ENCODE data around the gene SLC24A3. TPM values are rescaled to one million over a fixed set of nuclear protein-coding genes. Genes with fewer than 3 reads are reported as not detected.

The SLC24A3 gene
- polyA plus RNA-seq, 1 donor (not counting 4 experiments of a cell fraction or from before 2014, with no cell fraction given): 0.17 TPM

GRCh38 chr20:19554666-19555065 is 342.2 kb downstream of the SLC24A3 start:
- H3K4me2 ChIP-seq (ENCODE audit: control insufficient read depth, extremely low read depth, insufficient read depth, low read depth, low read length): no peak overlapping the region
- H3K4me3 ChIP-seq (ENCODE audit: control insufficient read depth in 2 of 3, extremely low read depth in 1 of 3, insufficient read depth in 2 of 3, low read depth in 1 of 3, low read length in 3 of 3): no peak overlapping the region
- H4K20me1 ChIP-seq (ENCODE audit: control insufficient read depth, extremely low read depth, insufficient read depth, low read length): no peaks in the 10 kb centered on the region
- no peaks in the 10 kb centered on the region for H3K79me2 ChIP-seq (ENCODE audit: control insufficient read depth, insufficient read depth, low read length)
- no peak overlapping the region for H2AFZ ChIP-seq (ENCODE audit: control insufficient read depth, low read length)
- dilution Hi-C loops (cut with MboI; ENCODE audit: extremely low pct_ligation_motif_present, low sequenced_read_pairs): no loop called here
- H3K9ac ChIP-seq (ENCODE audit: control insufficient read depth, extremely low read depth, insufficient read depth, low read length): no peak overlapping the region
- DNase-seq (ENCODE audit: low read depth, low spot score): no peak
- no peaks in the 10 kb centered on the region for H3K9me1 ChIP-seq (ENCODE audit: control insufficient read depth, extremely low read depth, insufficient read depth, low read length)
- FAIRE-seq: no peak
- TF ChIP-seq EZH2 (IDR thresholded peaks at IDR 0.05; ENCODE audit: low read length) (no peak), CTCF (optimal IDR thresholded peaks at IDR 0.05 in 1 of 3, IDR thresholded peaks at IDR 0.05 in 1 of 3, conservative IDR thresholded peaks at IDR 0.05 in 1 of 3; ENCODE audit: extremely low read depth in 1 of 3, insufficient read depth in 2 of 3, low read length in 3 of 3) (no peak)
- H3K36me3 ChIP-seq (ENCODE audit: control insufficient read depth in 2 of 2, extremely low read depth in 1 of 2, insufficient read depth in 2 of 2, low read length in 2 of 2): no peaks in the 10 kb centered on the region
- no peak overlapping the region for H3K27ac ChIP-seq (ENCODE audit: control insufficient read depth, insufficient read depth, low read length)
- peaks cover 8% of the 10 kb centered on the region for H3K4me1 ChIP-seq (ENCODE audit: control insufficient read depth, extremely low read depth, insufficient read depth, low read length)
- H3K27me3 ChIP-seq (ENCODE audit: control insufficient read depth, extremely low read depth, insufficient read depth, low read length): no peaks in the 10 kb centered on the region
- H3K9me3 ChIP-seq (ENCODE audit: control insufficient read depth, low read depth, low read length): no peaks in the 10 kb centered on the region

DNA sequence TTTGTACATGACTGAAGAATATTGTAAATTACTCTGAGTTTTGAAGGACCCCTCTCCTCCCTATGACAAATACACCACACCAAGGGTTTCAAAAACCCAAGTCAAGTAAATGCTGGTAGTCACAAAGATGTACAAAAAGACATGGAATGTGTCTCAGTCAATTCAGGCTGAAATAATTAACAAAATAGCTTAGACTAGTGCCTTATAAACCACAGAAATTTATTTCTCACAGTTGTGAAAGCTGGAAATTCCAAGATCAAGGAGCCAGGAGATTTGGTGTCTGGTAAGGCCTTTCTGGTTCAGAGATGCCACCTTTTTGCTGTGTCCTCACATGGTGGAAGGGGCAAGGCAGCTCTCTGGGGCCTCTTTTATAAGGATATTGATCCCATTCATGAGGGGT is 343.3 kb downstream of the SLC24A3 start:
- Histone ChIP-seq H4K20me1 (ENCODE audit: control insufficient read depth, extremely low read depth, insufficient read depth, low read length) (no peaks in the 10 kb centered on the region), H3K9ac (ENCODE audit: control insufficient read depth, extremely low read depth, insufficient read depth, low read length) (no peak overlapping the region), H3K4me1 (ENCODE audit: control insufficient read depth, extremely low read depth, insufficient read depth, low read length) (peaks cover 8% of the 10 kb centered on the region), H3K36me3 (ENCODE audit: control insufficient read depth in 2 of 2, extremely low read depth in 1 of 2, insufficient read depth in 2 of 2, low read length in 2 of 2) (no peaks in the 10 kb centered on the region), H3K27me3 (ENCODE audit: control insufficient read depth, extremely low read depth, insufficient read depth, low read length) (no peaks in the 10 kb centered on the region), H2AFZ (ENCODE audit: control insufficient read depth, low read length) (no peak overlapping the region), H3K4me2 (ENCODE audit: control insufficient read depth, extremely low read depth, insufficient read depth, low read depth, low read length) (no peak overlapping the region), H3K4me3 (ENCODE audit: control insufficient read depth in 2 of 3, extremely low read depth in 1 of 3, insufficient read depth in 2 of 3, low read depth in 1 of 3, low read length in 3 of 3) (no peak overlapping the region), H3K79me2 (ENCODE audit: control insufficient read depth, insufficient read depth, low read length) (no peaks in the 10 kb centered on the region), H3K27ac (ENCODE audit: control insufficient read depth, insufficient read depth, low read length) (no peak overlapping the region), H3K9me1 (ENCODE audit: control insufficient read depth, extremely low read depth, insufficient read depth, low read length) (no peaks in the 10 kb centered on the region), H3K9me3 (ENCODE audit: control insufficient read depth, low read depth, low read length) (no peaks in the 10 kb centered on the region)
- TF ChIP-seq EZH2 (IDR thresholded peaks at IDR 0.05; ENCODE audit: low read length) (no peak), CTCF (optimal IDR thresholded peaks at IDR 0.05 in 1 of 3, IDR thresholded peaks at IDR 0.05 in 1 of 3, conservative IDR thresholded peaks at IDR 0.05 in 1 of 3; ENCODE audit: extremely low read depth in 1 of 3, insufficient read depth in 2 of 3, low read length in 3 of 3) (no peak)
- dilution Hi-C loops (cut with MboI; ENCODE audit: extremely low pct_ligation_motif_present, low sequenced_read_pairs): no loop called here
- FAIRE-seq: no peak
- DNase-seq (ENCODE audit: low read depth, low spot score): no peak
